GM18861 (cell line): ENCODE results near the gene CIT.
"Not testable (repeated sequence)": the region's sequence is repeated elsewhere in the genome, so short reads cannot be mapped to it uniquely, and the experiment has no call there.

Experiments
- ATAC-seq: cut with Tn5 transposase; IDR thresholded peaks from one replicate; pipeline ENCODE4 v1.9.1; 2021; ENCODE audit not compliant: unreplicated experiment

The CIT gene

DNA sequence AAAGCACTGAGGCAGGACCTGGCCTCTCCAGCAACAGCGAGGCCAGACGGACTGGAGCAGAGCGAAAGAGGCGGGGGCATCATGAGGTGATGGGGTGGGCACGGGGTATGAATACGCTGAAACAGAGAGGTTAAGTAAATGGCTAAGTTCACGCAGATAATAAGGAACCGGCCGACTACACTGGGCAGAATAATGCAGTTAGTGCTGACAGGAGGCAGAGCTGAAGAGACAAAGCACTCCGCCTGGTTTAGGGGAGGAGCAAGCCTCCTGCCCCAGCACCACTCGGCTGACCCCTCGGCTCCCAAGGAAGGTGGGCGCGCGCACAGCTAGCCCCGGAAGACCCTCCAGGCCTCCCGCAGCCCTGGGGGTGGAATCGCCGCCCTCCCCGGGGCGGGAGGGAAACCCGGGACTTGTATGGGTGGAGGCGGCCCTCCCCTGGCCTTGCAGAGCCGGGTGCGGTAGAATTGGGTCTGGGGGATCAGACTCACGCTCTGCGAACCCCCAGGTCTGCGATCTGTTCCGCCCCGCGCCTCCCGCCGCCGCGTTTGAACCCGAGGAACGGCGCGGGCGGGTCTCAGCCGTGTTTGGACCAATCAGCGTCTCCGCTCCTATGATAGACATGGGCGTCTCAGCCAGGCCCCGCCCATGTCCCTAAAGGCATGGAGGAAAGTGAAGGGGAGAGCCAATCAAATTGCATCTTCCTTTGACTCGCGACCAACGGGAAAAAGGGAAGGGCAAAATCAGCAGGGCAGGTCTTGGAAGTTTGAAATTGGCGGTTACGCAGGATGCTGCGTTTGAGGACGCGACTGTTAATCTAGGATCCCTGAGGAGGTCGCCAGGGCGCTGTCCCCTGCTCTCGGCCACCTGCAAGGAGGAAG, at the start of gene CIT:
CIT (minus strand) TSS at position 560 of the 878 bp plus-strand sequence. CDS start 1,152 bp downstream, outside the sequence.
- peak; percentile 97 for ATAC-seq

DNA sequence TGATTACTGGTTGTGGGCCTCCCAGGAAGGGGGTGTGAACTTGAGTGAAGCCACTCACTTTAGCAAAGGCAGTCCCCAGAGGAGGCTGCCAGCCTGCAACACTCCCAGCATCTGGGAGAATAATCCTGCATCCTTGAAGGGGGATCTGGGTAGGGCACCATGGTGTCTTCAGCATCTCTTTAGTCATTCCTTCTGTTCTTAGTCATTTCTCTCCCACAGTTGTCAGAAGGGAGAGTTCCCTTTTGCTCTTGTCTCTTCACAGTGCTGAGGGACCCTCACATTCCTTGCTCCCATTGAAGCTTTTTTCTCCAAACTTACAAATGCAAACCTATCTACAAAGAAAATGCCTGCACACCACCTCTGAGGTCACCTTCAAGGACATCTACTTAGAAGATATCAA, 48.1 kb upstream of the CIT start:
- no peak for ATAC-seq

GRCh38 chr12:119920064-119920463, 42.9 kb upstream of the CIT start:
- ATAC-seq = no peak

DNA sequence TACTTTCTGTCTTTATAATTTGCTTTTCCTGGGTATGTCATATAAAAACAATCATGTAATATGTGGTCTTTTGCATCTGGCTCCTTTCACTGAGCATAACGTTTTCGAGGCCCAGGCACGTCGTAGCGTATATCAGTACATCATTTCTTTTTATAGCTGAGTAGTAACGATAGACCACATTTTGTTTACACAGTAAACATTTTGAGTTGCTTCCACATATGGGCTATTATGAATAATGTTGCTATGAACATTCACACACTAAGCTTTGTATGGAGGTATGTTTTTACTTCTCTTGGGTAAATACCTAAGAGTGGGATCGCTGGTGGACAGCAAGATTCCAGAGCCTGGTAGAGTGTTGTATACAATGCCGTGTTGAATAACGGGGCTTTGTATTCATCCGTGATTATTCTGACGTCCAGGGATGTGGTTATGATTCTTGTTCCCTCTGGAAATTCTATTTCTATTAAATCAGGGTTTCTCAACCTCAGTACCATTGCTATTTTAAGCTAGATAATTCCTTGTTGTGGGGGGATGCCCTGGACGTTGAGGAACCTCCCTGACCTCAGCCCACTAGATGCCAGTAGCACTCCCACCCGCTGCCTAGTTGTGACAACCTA, 38.9 kb upstream of the CIT start:
- no peak for ATAC-seq

GRCh38 chr12:119914666-119915065, 37.5 kb upstream of the CIT start:
- ATAC-seq = no peak

DNA sequence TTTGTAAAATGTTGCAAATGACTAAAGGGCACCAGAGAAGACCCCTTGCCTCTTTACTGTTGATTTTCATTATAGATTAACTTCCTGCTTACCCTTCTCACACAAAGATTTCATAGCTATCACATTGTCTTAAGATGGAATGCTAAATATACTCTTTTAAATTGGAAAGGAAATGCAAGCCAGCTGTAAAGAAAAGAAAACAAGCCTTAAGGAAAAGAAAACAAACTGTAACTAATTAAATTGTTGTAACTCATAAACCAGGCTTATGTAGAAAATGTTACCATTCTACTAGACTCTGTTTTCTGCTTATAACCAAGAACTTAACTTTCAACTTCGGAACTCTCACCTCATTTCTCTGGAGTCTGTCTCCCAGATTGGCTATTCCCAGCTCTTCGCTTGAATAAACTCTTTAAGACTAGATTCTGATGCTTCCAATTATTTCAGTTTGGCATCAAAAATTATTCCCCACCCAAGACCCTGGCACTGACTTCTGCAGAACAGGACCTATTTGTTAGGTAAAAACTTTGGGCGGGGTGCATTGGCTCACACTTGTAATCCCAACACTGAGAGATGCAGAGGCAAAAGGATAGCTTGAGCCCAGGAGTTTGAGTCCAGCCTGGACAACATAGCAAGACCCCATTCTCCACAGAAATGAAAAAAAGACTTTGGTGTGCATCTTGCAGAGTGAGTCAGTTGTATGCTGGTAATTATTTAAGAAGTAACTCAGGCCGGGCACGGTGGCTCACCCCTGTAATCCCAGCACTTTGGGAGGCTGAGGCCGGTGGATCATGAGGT, 36.6 kb upstream of the CIT start:
- no peak for ATAC-seq

DNA sequence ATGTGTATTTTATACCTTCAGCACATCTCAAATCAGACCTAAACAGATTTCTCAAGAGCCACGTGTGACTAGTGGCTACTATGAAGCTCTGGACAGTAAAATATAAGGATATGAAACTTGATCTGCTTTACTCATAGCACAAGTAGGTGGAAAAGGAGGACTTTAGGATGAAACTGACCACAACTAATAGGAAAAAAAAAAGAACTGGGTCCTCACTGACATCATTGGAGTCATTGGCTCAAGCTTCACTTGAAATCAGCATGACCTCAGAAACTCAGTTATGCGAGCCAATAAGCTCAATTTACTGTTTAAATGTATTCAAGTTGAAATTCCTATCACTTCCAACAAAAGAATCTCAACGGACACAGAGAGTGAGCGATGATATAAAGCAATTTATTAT, 34.1 kb upstream of the CIT start:
- no peak for ATAC-seq

DNA sequence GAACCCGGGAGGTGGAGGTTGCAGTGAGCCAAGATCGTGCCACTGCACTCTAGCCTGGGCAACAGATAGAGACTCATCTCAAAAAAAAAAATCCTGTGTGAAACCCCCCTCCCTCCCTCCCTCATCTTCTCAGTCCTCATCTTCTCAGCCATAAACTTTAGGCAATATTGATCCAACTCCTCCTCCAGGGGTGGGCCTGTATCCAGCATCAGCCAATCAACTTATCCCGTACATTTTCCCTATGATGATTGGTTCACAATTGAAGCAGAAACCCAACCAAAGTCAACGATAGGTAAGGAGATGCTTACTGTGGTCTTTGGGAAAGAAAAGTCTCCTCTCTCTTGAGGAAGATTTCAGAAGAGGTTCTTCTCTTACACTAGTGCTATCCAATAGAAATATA, 33.5 kb upstream of the CIT start:
- ATAC-seq = no peak

DNA sequence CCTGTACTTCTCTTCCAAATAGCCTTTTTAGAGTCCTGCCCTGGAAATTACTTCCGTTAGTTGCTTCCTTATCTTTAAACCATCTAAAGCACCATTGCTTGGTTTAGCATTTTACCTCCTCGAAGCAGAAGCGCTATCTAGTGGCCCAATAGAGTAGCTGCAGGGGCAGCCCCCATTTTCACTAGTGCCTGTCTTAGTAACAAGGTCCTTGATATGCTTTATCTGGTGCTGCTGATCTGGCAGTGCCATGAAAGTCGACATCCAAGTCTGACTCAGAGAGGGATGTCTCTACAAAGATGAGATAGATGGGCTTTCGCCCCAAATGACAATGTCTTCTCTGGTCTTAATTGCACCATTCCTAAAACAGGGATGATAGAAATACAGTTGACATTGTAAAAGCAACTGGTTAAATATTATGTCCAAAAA, 25.0 kb upstream of the CIT start:
- ATAC-seq = peak; percentile 67

DNA sequence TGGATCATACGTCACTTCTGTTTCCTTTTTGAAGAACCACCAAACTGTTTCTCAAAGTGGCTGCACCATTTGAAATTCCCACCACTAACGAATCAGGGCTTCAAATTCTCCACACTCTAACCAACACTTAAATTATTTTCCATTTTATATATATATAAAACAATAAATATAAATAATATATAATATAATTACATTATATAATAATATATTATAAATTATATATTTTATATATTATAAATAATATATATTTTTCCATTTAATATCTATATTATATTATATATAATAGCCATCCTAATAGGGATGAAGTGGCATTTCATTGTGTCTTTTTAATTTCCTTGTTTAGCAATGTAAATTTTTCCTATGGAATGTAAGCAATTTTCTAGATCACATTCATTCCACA, 24.6 kb upstream of the CIT start:
- ATAC-seq = no peak

- ATAC-seq = no peak
Observed at GRCh38 chr12:119894916-119895315, 17.8 kb upstream of the CIT start.

- not testable (repeated sequence) for ATAC-seq
Observed at GRCh38 chr12:119892611-119893010, 15.5 kb upstream of the CIT start.

DNA sequence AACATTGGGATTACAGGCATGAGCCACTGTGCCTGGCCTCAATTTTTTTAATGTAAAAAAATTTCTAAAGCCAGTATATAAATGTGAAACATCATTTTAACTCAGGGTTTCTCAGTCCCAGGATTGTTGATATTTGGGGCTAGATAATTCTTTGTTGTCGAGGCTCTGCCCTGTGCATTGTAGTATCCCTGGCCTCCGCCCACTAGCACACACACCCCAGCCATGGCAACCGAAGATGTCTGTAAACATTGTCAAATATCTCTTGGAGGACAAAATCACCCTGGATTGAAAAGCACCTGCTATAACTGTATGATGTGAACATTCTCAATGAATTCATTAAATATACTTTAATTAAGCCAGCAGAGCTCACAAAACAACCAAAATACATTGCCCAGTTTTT, 8.4 kb upstream of the CIT start:
- no peak for ATAC-seq

- ATAC-seq = not testable (repeated sequence)
Observed at GRCh38 chr12:119883791-119884190, 6.7 kb upstream of the CIT start.

- no peak for ATAC-seq
Observed at GRCh38 chr12:119883237-119883636, 6.1 kb upstream of the CIT start.

DNA sequence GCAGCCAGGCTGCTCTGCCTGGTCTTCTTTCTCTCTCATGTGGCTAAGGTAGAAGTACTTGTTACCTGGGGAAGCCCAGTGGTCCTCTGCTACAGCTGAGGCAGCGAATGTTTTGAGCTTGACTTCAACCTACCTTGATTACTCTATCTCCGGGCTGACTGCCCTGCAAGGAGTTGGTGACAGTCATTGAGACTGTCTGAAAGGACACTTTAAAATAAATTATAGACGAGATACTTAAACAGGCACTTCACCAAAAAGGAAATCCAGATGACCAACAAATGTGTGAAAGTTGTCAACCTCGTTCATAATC, 474 bp upstream of the CIT start:
- ATAC-seq = no peak

DNA sequence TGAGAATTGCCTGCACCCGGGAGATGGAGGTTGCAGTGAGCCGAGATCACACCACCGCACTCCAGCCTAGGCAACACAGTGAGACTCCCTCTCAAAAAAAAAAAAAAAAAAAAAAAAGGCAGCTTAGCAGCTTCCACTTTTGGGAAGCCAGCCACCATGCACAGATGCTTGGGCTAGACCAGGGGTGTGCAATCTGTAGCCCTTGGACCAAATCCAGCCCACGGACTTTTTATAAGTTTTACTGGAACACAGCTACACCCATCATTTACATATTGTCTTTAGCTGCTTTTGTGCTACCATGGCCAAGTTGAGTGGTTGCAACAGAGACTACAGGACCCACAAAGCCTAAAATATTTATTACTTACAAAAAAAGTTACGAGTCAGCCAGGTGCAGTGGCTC, 6.7 kb downstream of the CIT start:
- ATAC-seq = no peak

DNA sequence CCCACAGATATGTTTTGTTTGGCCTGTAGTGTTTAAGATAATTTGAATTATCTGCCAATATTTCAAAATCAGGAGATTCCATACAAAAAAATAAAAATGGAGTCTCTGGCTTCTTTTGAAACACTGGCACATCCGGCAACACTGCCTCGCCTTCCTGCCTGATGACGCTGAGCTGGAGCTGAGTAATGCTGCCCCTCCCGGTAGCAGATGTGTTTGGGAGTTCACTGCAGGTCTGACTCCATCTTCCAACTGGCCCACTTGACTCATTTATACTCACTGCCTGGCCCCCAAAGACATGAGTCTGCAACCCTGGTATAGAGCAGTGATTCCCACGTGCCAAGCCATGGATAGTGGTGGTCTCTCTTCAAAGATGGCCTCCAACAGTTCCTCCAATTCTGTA, 7.4 kb downstream of the CIT start:
- ATAC-seq = no peak

GRCh38 chr12:119868992-119869391, 8.1 kb downstream of the CIT start:
- ATAC-seq = no peak

DNA sequence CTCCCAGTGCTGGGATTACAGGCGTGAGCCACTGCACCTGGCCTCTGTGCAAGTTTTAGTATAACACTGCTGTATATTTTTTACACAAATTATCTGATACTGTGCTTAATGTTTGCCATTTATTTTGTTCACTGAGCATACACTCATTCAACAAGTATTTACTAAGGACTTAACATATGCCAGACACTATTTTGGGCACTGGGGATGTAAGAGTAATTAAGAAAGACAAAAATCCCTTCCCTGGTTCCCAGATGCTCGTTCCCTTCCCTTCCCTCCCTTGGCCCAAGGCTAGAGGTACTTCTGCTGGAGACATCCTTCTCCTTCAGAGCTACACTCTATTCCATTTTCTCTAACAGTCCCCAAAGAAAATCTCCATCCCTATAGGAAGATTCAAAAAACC, 12.5 kb downstream of the CIT start:
- no peak for ATAC-seq

- no peak for ATAC-seq
Observed at GRCh38 chr12:119859241-119859640, 17.9 kb downstream of the CIT start.

DNA sequence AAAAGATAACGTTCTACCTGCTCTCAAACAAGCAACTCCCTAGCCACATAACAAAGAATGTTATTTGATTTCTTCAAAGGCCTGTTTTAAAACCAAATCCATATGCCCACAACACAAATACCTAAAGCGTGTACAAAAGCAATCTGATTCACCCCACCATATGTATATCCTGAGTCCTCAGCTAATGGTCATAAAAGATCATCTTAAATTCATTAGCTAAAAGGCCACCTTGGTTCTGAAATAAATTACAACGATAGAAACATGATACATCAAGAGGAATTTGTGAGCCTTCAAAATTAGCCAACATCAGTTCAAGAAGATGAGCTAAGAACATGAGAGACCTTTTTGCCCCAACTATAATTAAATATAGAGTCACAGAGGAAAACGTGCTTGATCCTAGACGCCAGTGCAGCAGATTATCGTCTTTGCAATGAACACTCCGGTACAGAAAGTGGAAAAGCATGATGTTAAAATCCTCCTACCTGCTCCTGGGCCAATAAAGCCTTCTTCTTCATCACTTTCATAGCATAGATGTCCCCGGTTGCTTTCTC, 20.0 kb downstream of the CIT start:
- ATAC-seq = no peak
